Kidney glomerular epithelial cell (primary cell): Measurements from ENCODE around the gene UPK3BL1.
"Not testable (repeated sequence)": the region's sequence is repeated elsewhere in the genome, so short reads cannot be mapped to it uniquely, and the experiment has no call there.

ENCODE experiments used
- DNase-seq: peaks from one replicate; lab custom pipeline; 2025; lab: John Stamatoyannopoulos, UW

Gene UPK3BL1

GRCh38 chr7:102642691-102643090 lies at the start of gene UPK3BL1:
Gene UPK3BL1 (minus strand): TSS chr7:102642791. CDS start chr7:102642741, 50 bp downstream.
- DNase-seq = not testable (repeated sequence)

- DNase-seq = not testable (repeated sequence)
Measured at GRCh38 chr7:102690602-102691001, 48.0 kb upstream of the UPK3BL1 start.

- DNase-seq = not testable (repeated sequence)
Measured at GRCh38 chr7:102689436-102690282, 47.1 kb upstream of the UPK3BL1 start.

GRCh38 chr7:102688299-102689036 lies 45.9 kb upstream of the UPK3BL1 start:
- DNase-seq = not testable (repeated sequence)

GRCh38 chr7:102682560-102682959 lies 40.0 kb upstream of the UPK3BL1 start:
- DNase-seq = not testable (repeated sequence)

GRCh38 chr7:102680780-102681179 lies 38.2 kb upstream of the UPK3BL1 start:
- DNase-seq = not testable (repeated sequence)

- DNase-seq = not testable (repeated sequence)
Measured at GRCh38 chr7:102675545-102675944, 33.0 kb upstream of the UPK3BL1 start.

GRCh38 chr7:102673447-102674067 lies 31.0 kb upstream of the UPK3BL1 start:
- DNase-seq = not testable (repeated sequence)

GRCh38 chr7:102671956-102672307 lies 29.3 kb upstream of the UPK3BL1 start:
- not testable (repeated sequence) for DNase-seq

GRCh38 chr7:102671166-102671955 lies 28.8 kb upstream of the UPK3BL1 start, which contains the start of gene POLR2J2:
Gene POLR2J2 (minus strand): TSS chr7:102671663. CDS start chr7:102671601, 62 bp downstream.
- not testable (repeated sequence) for DNase-seq

GRCh38 chr7:102667523-102667922 lies 24.9 kb upstream of the UPK3BL1 start:
- not testable (repeated sequence) for DNase-seq

- DNase-seq = not testable (repeated sequence)
Measured at GRCh38 chr7:102666850-102667249, 24.3 kb upstream of the UPK3BL1 start.

- not testable (repeated sequence) for DNase-seq
Measured at GRCh38 chr7:102664765-102665164, 22.2 kb upstream of the UPK3BL1 start.

GRCh38 chr7:102649924-102650323 lies 7.3 kb upstream of the UPK3BL1 start, which contains the start of gene SPDYE2B:
Gene SPDYE2B (plus strand): TSS chr7:102650319. CDS start chr7:102652349, 2,030 bp downstream.
- not testable (repeated sequence) for DNase-seq

- not testable (repeated sequence) for DNase-seq
Measured at GRCh38 chr7:102647813-102648212, 5.2 kb upstream of the UPK3BL1 start.

- DNase-seq = not testable (repeated sequence)
Measured at GRCh38 chr7:102643404-102643803, 813 bp upstream of the UPK3BL1 start.

- DNase-seq = not testable (repeated sequence)
Measured at GRCh38 chr7:102638848-102639247, 3.7 kb downstream of the UPK3BL1 start.

GRCh38 chr7:102636956-102637355 lies 5.6 kb downstream of the UPK3BL1 start:
- not testable (repeated sequence) for DNase-seq

- DNase-seq = not testable (repeated sequence)
Measured at GRCh38 chr7:102635354-102635753, 7.2 kb downstream of the UPK3BL1 start.

GRCh38 chr7:102634299-102634698 lies 8.3 kb downstream of the UPK3BL1 start:
- not testable (repeated sequence) for DNase-seq

GRCh38 chr7:102630622-102631021 lies 12.0 kb downstream of the UPK3BL1 start:
- DNase-seq = not testable (repeated sequence)
